MCF 10A (cell line): Measurements from ENCODE around the gene CCDC60. TPM values are rescaled to one million over a fixed set of nuclear protein-coding genes. Genes with fewer than 3 reads are reported as not detected.
A peak's percentile ranks its signal among the peaks of the same experiment; 100 is the strongest.

Experiments used
- BruUV-seq: library from RNA; stranded (reverse); fragments of 400-500 nt; replicated peaks from 2 replicates; lab custom pipeline; 2021; lab: Mats Ljungman, UMichigan
- CTCF ChIA-PET: fragments of 300-600 bp; sonication (Branson Sonifier 250); formaldehyde crosslinking; extraction: SDS; loops from one replicate; lab custom pipeline; 2021; ENCODE audit warnings: antibody characterized with exemption, inconsistent platforms; lab: Yijun Ruan, JAX
- POLR2A ChIA-PET: fragments of 300-600, 350-650 bp; sonication (Branson Sonifier 250); formaldehyde crosslinking; extraction: SDS; loops from one replicate; lab custom pipeline; 2020; ENCODE audit warnings: antibody characterized with exemption, inconsistent platforms; lab: Yijun Ruan, JAX
- DNase-seq: peaks from one replicate; pipeline ENCODE4 v3.0.0-alpha.2; 2018; ENCODE audit not compliant: unreplicated experiment
- H3K27ac Mint-ChIP-seq: one replicate; pipeline ENCODE4 v1.8.0; 2022; ENCODE audit warnings: mild to moderate bottlenecking, low read depth, mixed read lengths; ENCODE audit not compliant: unreplicated experiment
- H3K27me3 Mint-ChIP-seq: one replicate; pipeline ENCODE4 v1.8.0; 2022; ENCODE audit warnings: mixed read lengths; ENCODE audit not compliant: insufficient read depth, unreplicated experiment
- H3K36me3 Mint-ChIP-seq: one replicate; pipeline ENCODE4 v1.8.0; 2022; ENCODE audit warnings: mild to moderate bottlenecking, moderate library complexity, mixed read lengths; ENCODE audit not compliant: insufficient read depth, unreplicated experiment
- H3K4me1 Mint-ChIP-seq: one replicate; pipeline ENCODE4 v1.8.0; 2022; ENCODE audit warnings: mixed read lengths; ENCODE audit not compliant: insufficient read depth, unreplicated experiment
- H3K4me3 Mint-ChIP-seq: one replicate; pipeline ENCODE4 v1.8.0; 2022; ENCODE audit warnings: mild to moderate bottlenecking, moderate library complexity, mixed read lengths; ENCODE audit not compliant: unreplicated experiment
- H3K9me3 Mint-ChIP-seq: one replicate; pipeline ENCODE4 v1.8.0; 2022; ENCODE audit warnings: mixed read lengths; ENCODE audit not compliant: unreplicated experiment
- intact Hi-C: fragments of 100-400 bp; cut with micrococcal nuclease; formaldehyde crosslinking; loops from 2 replicates; pipeline ENCODE4 v1.14.1; 2022
- total RNA-seq: library from RNA; stranded (reverse); gene quantifications from 2 replicates; pipeline ENCODE4 v1.2.3, GENCODE V29; 2022
- TF ChIP-seq, protein P1 (sequence below): fragments of 200-600 bp; IDR thresholded peaks from one replicate; pipeline ENCODE4 v1.8.0; 2022; ENCODE audit warnings: antibody characterized with exemption, mild to moderate bottlenecking; ENCODE audit not compliant: unreplicated experiment

CCDC60 gene
- total RNA-seq, 1 experiment from 2014 or later: not detected

DNA sequence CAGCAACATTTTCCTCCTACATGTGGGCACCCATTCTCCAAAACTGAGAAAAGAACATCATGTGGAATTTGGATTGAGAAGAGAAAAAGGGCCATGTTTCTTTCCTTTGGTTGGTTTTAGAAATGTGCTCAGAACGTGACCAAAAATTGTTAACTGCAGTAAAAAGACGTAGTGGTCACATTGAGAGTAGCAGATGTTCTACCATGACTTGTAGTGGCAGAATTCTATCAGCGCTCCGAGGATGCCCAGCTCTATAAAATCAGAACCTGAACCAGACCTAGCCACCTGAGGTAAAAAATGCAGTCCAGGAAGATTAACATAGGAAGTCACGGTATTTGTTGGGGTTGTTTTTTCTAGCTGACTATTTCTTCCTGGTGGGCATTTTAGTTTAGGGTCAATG, 157.3 kb downstream of the CCDC60 start:
- ChIA-PET CTCF (interaction anchor here (0.6 kb wide), 1 partner anchor 706 kb away, joined by 4 read pairs; no protein-coding TSS in a partner anchor), POLR2A (no interaction called here)
- Mint-ChIP-seq H3K27ac (no peak overlapping the region), H3K4me3 (no peak overlapping the region), H3K27me3 (no peaks in the 10 kb centered on the region), H3K4me1 (no peaks in the 10 kb centered on the region), H3K36me3 (no peaks in the 10 kb centered on the region), H3K9me3 (peaks cover 8% of the 10 kb centered on the region)
- DNase-seq: no peak
- TF ChIP-seq, protein P1, sequence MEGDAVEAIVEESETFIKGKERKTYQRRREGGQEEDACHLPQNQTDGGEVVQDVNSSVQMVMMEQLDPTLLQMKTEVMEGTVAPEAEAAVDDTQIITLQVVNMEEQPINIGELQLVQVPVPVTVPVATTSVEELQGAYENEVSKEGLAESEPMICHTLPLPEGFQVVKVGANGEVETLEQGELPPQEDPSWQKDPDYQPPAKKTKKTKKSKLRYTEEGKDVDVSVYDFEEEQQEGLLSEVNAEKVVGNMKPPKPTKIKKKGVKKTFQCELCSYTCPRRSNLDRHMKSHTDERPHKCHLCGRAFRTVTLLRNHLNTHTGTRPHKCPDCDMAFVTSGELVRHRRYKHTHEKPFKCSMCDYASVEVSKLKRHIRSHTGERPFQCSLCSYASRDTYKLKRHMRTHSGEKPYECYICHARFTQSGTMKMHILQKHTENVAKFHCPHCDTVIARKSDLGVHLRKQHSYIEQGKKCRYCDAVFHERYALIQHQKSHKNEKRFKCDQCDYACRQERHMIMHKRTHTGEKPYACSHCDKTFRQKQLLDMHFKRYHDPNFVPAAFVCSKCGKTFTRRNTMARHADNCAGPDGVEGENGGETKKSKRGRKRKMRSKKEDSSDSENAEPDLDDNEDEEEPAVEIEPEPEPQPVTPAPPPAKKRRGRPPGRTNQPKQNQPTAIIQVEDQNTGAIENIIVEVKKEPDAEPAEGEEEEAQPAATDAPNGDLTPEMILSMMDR: no peak
- BruUV-seq: no TSS peak
- intact Hi-C loops: no loop called here

DNA sequence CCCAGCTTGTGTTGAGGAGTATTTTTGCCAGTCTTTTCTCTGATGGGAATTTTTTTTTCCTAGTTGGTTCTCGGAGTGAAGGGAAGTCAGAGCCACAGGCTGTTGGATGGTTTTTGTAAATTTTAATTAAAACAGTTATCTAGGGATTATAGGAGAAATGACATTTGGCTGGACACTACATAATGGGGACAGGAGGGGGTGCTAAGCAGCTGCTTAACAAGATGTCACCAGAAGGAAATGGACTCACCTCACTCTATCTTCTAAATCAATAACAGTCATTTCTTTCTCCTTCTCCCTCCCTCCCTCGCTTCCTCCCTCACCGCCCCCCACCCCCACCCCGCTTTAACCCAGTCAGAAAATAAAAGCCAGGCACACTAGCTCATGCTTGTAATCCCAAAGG, 165.7 kb downstream of the CCDC60 start:
- H3K27me3 Mint-ChIP-seq: no peaks in the 10 kb centered on the region
- no peak overlapping the region for H3K4me3 Mint-ChIP-seq
- DNase-seq: no peak
- intact Hi-C loops: no loop called here
- peaks cover 5% of the 10 kb centered on the region for H3K9me3 Mint-ChIP-seq
- TF ChIP-seq, protein P1: no peak
- no peaks in the 10 kb centered on the region for H3K36me3 Mint-ChIP-seq
- no peaks in the 10 kb centered on the region for H3K4me1 Mint-ChIP-seq
- no TSS peak for BruUV-seq
- ChIA-PET CTCF (no interaction called here), POLR2A (no interaction called here)
- no peak overlapping the region for H3K27ac Mint-ChIP-seq

DNA sequence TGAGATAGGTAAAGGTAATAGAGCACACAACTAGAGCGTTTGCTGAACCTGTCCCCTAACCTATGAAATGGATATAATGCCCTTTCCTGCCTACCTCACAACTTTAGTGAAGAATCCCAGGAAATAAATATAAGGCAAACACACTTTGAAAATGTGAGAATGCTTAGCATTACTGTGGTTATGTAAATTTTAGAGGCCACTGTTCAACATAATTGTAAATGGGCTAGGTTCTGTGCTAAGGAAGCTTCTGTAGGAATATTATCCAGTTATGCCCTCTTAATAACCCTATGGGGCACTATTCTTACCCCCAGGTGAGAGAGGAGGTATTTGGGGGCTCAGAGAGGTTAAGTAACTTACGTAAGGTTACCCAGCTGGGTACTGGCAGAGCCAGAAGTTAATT, 166.5 kb downstream of the CCDC60 start:
- no peaks in the 10 kb centered on the region for H3K27me3 Mint-ChIP-seq
- peaks cover 5% of the 10 kb centered on the region for H3K9me3 Mint-ChIP-seq
- intact Hi-C loops: no loop called here
- no TSS peak for BruUV-seq
- no peak overlapping the region for H3K27ac Mint-ChIP-seq
- TF ChIP-seq, protein P1: no peak
- ChIA-PET CTCF (no interaction called here), POLR2A (no interaction called here)
- no peaks in the 10 kb centered on the region for H3K36me3 Mint-ChIP-seq
- no peaks in the 10 kb centered on the region for H3K4me1 Mint-ChIP-seq
- DNase-seq: no peak
- H3K4me3 Mint-ChIP-seq: no peak overlapping the region

DNA sequence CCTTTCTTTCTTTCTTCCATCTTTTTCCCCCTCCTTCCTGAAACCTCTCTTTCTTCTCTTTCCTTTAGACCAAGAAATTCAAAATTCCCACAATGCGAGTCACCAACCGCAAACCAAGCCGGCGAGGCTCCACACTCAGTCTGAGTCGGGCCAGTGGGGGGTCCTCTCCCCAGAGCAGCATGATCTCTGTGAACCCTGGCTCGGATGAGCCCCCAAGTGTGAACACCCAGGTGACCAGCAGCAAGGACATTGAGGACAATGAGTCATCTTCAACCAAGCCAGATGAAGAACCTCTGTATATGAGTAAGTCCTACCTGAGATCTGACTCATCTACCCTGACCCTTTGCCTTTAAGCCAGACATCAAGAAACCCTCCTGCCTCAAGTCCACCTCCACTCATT, 170.5 kb downstream of the CCDC60 start:
- peak; percentile 2 for DNase-seq
- Mint-ChIP-seq H3K4me1 (no peaks in the 10 kb centered on the region), H3K36me3 (no peaks in the 10 kb centered on the region), H3K27ac (no peak overlapping the region), H3K9me3 (peaks cover 17% of the 10 kb centered on the region), H3K27me3 (no peaks in the 10 kb centered on the region), H3K4me3 (no peak overlapping the region)
- TF ChIP-seq, protein P1: no peak
- intact Hi-C loops: no loop called here
- no TSS peak for BruUV-seq
- ChIA-PET POLR2A (no interaction called here), CTCF (interaction anchor here (0.6 kb wide), 1 partner anchor 39 kb away, joined by 3 read pairs; no protein-coding TSS in a partner anchor)
